ENCODE measurements around the gene MICU1.
"Not testable (repeated sequence)": the region's sequence is repeated elsewhere in the genome, so short reads cannot be mapped to it uniquely, and the experiment has no call there.

Gene MICU1

DNA sequence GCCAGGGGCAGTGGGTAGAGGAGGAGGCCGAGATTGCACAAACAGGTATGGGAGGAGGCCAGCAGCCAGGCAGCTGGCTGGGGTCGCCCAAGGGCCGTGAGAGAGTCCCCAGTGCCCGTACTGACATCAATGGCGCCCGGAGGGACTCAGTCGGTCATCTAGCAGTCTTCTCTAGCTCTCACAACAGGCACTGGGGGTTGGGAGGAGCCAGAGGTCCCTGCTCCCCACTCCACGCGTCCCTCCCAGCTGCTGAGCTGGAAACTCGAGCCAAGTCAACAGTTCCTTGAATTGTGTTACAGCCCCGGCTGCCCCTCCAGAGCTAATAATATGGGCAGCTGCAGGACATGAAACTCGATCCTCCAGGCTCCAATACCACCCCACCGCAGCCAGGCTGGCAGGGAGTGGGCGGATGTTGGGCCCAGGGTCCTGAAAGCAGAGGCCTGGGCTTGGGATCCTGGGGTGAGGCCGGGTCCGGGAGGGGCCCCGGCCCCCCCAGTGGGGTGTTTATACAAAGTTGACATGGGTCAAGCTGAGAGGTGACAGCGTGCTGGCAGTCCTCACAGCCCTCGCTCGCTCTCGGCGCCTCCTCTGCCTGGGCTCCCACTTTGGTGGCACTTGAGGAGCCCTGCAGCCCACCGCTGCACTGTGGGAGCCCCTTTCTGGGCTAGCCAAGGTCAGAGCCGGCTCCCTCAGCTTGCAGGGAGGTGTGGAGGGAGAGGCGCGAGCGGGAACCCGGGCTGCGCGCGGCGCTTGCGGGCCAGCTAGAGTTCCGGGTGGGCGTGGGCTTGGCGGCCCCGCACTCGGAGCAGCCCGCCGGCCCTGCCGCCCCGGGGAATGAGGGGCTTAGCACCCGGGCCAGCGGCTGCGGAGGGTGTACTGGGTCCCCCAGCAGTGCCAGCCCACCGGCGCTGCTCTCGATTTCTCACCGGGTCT, 300.4 kb downstream of the MICU1 start:
- not testable (repeated sequence) for DNase-seq

DNA sequence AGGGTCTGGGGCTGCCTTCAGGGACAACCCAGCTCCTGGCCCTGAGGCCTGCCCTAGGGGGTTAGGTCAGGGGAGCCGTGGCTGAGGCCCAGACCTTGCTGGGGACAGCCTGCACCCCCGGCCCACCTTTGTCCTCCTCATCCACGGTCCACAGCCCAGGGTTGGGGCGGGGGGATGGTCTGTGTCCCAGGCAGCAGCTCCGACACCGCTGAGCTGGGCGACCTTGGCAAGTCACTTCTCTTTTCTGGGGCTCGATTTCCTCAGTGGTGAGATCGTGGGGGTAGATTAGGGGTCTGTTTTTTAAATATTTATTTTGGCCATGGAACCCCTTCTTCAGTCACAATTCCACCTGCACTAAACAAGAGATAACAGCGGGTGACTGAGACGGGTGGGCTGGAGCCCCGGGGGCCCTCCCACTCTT, 302.1 kb downstream of the MICU1 start:
- DNase-seq = no peak

DNA sequence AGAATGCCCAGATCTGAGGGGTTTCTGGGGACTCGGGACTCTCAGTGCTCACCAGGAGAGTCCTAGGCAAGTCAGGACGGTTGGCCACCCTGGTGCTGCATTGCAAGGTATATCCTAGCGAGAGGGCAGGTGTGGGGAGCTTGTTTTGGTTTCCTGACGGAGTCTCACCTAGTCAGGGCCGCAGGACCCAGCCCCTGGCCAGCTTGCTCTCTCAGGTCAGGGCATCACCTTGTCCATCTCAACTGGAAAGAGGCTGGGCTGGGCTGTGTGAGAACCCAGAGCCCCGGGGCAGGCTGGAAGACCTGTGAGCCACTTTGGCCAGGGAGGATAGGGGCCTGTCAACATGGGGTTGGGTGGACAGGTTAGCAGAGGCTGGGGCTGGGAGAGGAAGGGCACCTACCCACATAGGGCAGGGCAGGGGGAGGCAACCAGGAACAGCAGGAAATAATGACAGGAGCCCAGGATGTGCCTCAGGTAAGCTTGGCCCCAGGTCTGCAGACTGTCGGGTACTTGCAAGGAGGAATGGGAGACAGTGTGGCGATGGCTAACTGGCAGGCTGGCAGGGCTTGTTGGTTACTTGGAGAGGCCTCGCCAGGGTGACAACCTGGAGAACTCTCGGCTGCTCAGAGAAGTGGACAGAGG, 302.6 kb downstream of the MICU1 start:
- no peak for DNase-seq

DNA sequence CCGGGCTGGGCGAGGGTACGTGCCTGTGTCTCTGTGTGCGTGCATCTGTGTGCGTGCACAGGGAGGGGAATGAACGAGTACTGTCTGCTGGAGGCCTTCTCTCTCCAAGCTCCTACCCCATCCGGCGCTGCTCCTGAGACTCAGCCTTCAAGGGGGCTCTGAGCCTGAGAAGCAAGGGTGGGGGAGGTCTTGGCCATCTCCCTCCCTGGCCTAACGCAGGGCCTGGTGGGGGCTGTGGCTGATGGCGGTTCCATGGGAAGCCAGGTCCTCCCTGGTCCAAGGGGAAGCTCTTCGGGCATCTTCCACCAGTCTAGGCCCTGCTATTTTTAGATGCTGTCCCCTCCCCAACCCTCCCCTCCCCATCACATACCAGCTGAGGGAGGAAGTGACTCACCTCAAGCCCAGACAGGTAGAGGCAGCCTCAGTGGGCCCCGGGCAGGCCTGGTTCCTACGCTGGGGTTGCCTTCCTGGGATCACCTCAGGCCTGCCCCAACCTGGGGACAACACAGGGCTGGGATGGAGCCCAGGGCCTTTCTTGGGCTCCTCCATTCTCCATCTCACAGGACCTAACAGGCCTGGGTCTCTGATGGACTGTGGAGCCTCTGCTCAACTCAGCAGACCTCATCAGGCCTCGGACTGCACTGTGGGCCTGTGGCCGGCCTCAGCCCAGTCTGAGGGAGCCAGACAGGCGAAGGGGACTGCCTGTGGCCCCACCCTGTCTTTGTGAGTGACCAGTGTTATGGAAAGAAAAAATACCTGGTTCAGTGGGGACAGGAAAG, 303.4 kb downstream of the MICU1 start:
- peak in 3 of 5 donors; percentile 45 to 54 (median 47) for DNase-seq

DNA sequence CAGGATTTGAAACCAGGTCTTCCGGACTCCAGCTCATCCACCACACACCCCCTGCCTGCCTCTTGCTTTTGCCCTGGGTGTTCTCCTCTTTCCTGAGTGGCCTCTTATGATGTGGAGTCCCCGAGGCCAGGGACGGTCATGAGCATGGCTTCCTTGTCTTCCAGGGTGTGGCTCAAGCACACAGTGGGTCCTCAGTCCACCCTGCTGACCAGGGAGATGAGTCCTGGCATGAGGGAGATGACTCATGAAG, 303.9 kb downstream of the MICU1 start:
- no peak for DNase-seq

DNA sequence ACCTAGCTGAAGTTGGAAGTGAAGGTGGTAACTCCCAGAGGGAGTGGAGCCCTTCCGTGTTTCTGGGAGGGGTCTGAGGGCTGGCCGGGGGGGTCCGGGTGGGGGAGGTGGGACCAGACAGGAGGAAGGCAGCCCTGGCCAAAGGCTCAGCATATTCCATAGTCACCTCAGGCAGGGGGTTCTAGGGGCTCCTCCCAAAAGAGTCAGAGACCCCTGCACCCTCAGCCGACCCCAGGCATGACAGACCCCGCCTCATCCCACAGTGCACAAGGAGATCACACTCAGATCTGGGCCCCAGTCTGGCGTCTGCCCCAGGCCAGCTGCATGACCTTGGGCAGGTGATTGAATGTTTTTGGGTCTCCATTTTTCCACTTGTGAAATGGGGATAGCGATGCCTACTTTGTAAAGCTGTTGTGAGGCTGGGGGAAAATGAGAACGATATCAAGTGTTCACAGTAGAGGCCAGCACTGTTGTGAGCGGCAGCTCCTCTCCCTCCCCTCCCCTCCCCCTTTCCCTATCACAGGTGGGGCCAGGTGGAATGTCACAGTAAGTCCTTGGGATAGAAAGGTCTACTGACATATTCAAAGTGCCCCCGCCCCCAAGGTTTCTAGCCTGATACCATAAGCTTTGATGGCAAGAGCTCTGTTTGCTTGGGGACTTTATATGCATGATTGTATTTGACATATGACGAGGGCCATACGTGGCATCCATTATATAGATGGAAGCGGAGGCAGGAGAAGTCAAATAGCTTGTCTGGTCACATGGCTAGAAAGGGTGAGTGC, 304.4 kb downstream of the MICU1 start:
- no peak for DNase-seq

DNA sequence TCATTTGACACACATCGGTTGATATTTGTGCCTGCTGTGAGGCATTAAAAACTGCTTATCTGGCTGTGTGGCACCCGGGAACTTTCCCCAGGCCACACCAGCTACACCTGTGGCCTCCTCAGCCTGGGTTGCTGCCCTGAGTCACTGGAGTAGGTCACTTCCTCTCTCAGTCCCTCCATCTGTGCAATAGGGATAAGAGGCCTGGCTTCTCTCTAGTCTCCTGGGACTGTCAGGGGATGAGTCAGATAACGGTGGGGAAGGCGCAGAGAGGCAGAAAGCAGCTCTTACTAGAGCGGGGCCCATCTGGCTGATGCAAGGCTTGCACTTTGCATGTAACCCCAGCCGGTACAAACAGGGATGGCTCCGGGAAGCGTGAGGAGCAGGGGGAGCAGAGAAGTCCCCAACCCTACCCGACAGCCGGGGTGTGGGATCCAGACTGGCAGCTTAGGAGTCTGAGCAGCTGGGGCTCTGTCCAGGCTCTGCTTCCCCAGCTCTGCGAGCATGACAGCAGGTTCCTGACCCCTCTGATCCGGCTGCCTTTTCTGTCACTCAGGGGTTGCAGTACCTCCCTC, 305.1 kb downstream of the MICU1 start:
- DNase-seq = peak in 3 of 5 donors; percentile 32 to 91 (median 41)

DNA sequence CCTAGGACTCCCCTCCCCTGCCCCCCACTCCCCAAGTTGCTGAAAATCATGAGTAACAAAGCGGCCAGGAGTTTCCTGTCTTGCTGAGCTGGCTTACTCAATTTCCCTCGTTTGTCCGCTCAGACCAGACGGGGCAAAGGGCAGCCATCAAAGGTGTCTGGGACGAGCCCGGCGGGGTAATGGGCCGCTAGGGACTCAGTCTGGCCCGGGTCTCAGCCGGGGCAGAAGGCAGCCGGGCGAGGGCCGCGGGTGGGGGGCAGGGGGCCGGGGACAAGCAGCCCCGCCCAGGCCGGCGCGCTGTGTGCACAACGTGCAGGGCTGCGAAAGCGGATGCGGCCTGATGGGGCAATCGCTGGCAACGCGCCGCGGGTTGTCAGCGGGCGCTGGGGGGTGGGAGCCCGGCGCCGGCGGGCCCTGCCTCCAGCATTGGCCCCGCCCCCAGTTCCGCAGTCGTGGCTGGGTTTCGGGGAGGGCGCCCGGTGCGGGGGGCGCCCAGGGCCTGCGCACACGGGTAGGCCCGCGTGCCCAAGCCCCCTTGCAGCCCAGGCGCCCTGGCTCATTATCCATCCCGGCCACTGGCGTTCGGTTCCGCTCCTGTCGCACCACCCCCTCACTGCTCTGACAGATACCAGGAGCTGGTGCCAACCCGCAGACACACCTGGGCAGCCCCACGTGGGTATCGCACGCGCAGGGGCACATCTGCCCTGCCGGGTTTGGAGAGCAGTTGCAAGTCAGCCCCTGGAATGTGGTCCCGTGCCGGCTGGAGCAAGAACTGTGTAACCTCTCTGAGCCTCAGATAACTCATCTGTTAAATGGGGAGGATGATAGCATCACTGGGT, 306.2 kb downstream of the MICU1 start:
- peak; percentile 72 to 94 (median 77) for DNase-seq

DNA sequence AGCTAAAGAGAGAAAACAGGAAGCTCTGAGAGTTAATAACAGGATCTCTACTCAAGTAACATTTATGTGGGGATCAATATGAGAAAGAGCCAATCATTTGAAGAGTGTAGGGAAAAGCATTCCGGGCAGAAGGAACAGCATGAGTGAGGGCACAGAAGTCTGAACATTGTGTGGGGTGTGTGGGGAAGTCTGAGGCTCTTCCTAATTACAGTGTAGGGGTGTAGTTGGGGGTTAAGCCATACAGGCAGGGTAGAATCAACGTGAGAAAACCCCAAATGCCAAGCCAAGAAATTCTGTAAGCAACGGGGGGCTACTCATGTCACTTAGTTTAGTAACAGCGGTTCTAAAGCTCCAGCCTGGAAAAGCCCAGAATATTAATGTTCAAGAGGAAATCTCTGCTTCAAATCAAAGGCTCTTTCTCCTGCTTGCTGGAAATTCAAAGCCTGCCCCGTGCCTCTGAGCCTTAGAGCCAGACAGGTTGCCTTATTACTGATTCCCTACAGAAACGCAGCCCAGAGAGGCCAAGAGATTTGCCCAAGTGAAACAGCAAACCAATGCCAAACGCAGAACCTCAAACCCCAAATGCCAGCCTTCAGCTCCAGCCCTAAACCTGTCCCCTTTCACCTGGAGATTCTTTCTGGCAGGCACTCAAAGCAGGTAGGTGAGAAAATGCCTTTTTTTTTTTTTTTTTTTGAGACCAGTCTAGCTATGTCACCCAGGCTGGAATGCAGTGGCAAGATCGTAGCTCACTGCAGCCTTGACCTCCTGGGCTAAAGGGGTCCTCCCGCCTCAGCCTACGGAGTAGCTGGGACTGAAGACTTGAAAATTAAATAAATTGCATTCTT, 307.2 kb downstream of the MICU1 start:
- DNase-seq = no peak

Measured in T-helper 1 cell (primary cell).